Neural cell (in vitro differentiated cells): ENCODE results near the gene IPO8. TPM values are rescaled to one million over a fixed set of nuclear protein-coding genes. Genes with fewer than 3 reads are reported as not detected.

Source experiments
- H2AFZ ChIP-seq: fragments of 200-600, 300-800 bp; sonication (generic), shearing (Covaris generic); 2 replicates; pipeline ENCODE4 v1.6.0; 2014; ENCODE audit warnings: low read depth, mild to moderate bottlenecking, antibody characterized with exemption, low read length, moderate library complexity
- H3F3A ChIP-seq: fragments of 200-600 bp; shearing (Covaris generic); 2 replicates; pipeline ENCODE4 v1.6.1; 2016; ENCODE audit warnings: mild to moderate bottlenecking, moderate library complexity, mixed read lengths, antibody characterized with exemption, low read length; ENCODE audit not compliant: insufficient read depth, poor library complexity, severe bottlenecking
- H3K27ac ChIP-seq: fragments of 200-600, 300-800 bp; sonication (generic), shearing (Covaris generic); 2 replicates; pipeline ENCODE4 v1.5.1; 2014; ENCODE audit warnings: mild to moderate bottlenecking, low read length, moderate library complexity
- H3K27me3 ChIP-seq: fragments of 300-800, 200-600 bp; sonication (generic), shearing (Covaris generic); 2 replicates; pipeline ENCODE4 v1.6.0; 2014; ENCODE audit warnings: mild to moderate bottlenecking, low read depth, low read length, moderate library complexity; ENCODE audit not compliant: insufficient read depth
- H3K36me3 ChIP-seq: fragments of 300-800, 200-600 bp; sonication (generic), shearing (Covaris generic); 2 replicates; pipeline ENCODE4 v1.5.1; 2014; ENCODE audit warnings: mild to moderate bottlenecking, antibody characterized with exemption, low read length, moderate library complexity; ENCODE audit not compliant: insufficient read depth
- H3K4me2 ChIP-seq: fragments of 300-800, 200-600 bp; sonication (generic), shearing (Covaris generic); 2 replicates; pipeline ENCODE4 v1.6.0; 2014; ENCODE audit warnings: mild to moderate bottlenecking, low read length
- H3K4me3 ChIP-seq: fragments of 300-800, 200-600 bp; sonication (generic), shearing (Covaris generic); 2 replicates; pipeline ENCODE4 v1.5.1; 2014; ENCODE audit warnings: mild to moderate bottlenecking, low read length, moderate library complexity
- H3K79me2 ChIP-seq: fragments of 200-600 bp; shearing (Covaris generic); replicated peaks from 2 replicates; pipeline ENCODE4 v1.6.0; 2014; ENCODE audit warnings: mild to moderate bottlenecking, low read length, moderate library complexity; ENCODE audit not compliant: insufficient read depth
- H3K9ac ChIP-seq: fragments of 300-800, 200-600 bp; sonication (generic), shearing (Covaris generic); 2 replicates; pipeline ENCODE4 v1.6.1; 2016; ENCODE audit warnings: mild to moderate bottlenecking, low read length, mixed read lengths
- H3K9me2 ChIP-seq: fragments of 200-600 bp; shearing (Covaris generic); 2 replicates; pipeline ENCODE4 v1.6.1; 2016; ENCODE audit warnings: mild to moderate bottlenecking, low read length, mixed read lengths; ENCODE audit not compliant: insufficient read depth
- H3K9me3 ChIP-seq: fragments of 200-600, 300-800 bp; sonication (generic), shearing (Covaris generic); 2 replicates; pipeline ENCODE4 v1.6.1; 2016; ENCODE audit warnings: mild to moderate bottlenecking, mixed run types, low read length, moderate library complexity, mixed read lengths
- H4K20me1 ChIP-seq: fragments of 200-600 bp; shearing (Covaris generic); 2 replicates; pipeline ENCODE4 v1.6.1; 2016; ENCODE audit warnings: mild to moderate bottlenecking, mixed run types; ENCODE audit not compliant: insufficient read depth
- EP300 ChIP-seq: fragments of 450-650 bp; conservative IDR thresholded peaks from 2 replicates; pipeline ENCODE4 v1.6.1; 2014; ENCODE audit warnings: antibody characterized with exemption, mild to moderate bottlenecking, moderate library complexity; ENCODE audit not compliant: poor library complexity, severe bottlenecking
- EZH2 ChIP-seq: fragments of 200-600, 300-800 bp; shearing (Covaris generic), sonication (generic); IDR thresholded peaks from 2 replicates; pipeline ENCODE4 v1.6.1; 2014; ENCODE audit warnings: antibody characterized with exemption, low read length, borderline replicate concordance, mild to moderate bottlenecking; ENCODE audit not compliant: insufficient read depth, poor library complexity, severe bottlenecking
- MXI1 ChIP-seq: fragments of 450-650 bp; conservative IDR thresholded peaks from 2 replicates; pipeline ENCODE4 v1.6.1; 2014; ENCODE audit warnings: antibody characterized with exemption, mild to moderate bottlenecking; ENCODE audit not compliant: poor library complexity, severe bottlenecking
- POLR2AphosphoS5 ChIP-seq: IDR thresholded peaks from 2 replicates; pipeline ENCODE4 v1.6.1; 2012
- RAD21 ChIP-seq: fragments of 450-650 bp; conservative IDR thresholded peaks from 2 replicates; pipeline ENCODE4 v1.6.1; 2014; ENCODE audit warnings: antibody characterized with exemption, mild to moderate bottlenecking, moderate library complexity
- SMC3 ChIP-seq: fragments of 450-650 bp; conservative IDR thresholded peaks from 2 replicates; pipeline ENCODE4 v1.6.1; 2014; ENCODE audit warnings: antibody characterized with exemption, mild to moderate bottlenecking, moderate library complexity; ENCODE audit not compliant: poor library complexity
- TAF1 ChIP-seq: IDR thresholded peaks from 2 replicates; pipeline ENCODE4 v1.6.1; 2012; ENCODE audit warnings: low read depth
- polyA plus RNA-seq: library from polyadenylated mRNA; depleted of rRNA; stranded (reverse); fragments of >200 nt; gene quantifications from 2 replicates; pipeline ENCODE4 v1.2.3, GENCODE V29; 2014
- TF ChIP-seq, protein P1 (sequence below): fragments of 450-650 bp; IDR thresholded peaks from 2 replicates; pipeline ENCODE4 v1.5.1; 2014; ENCODE audit warnings: antibody characterized with exemption, mild to moderate bottlenecking, moderate library complexity; ENCODE audit not compliant: poor library complexity, severe bottlenecking
- TF ChIP-seq, protein P2 (sequence below): IDR thresholded peaks from 2 replicates; pipeline ENCODE4 v1.6.1; 2012; ENCODE audit warnings: borderline replicate concordance

IPO8 gene
- polyA plus RNA-seq, 1 donor from 2014 or later: 18.8 TPM

DNA sequence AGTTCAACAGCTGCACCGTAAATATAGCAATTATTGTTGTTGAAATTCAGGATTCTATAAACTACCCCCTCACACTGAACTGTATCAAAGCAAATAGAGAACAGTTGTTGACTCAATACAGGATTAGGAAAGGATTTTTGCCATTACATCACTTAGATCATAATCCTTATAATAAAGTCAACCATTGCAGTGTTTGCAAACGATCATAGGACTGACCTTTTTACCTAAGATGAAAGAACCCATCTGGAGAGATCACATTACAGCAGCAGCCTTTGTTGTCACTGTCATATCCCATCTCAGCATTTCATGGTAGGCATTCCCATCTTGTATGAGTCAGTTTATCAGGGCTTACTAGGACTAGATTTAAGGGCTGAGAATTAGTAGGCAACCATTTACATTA lies 96.1 kb downstream of the IPO8 start:
- Histone ChIP-seq H2AFZ (no peak overlapping the region), H3K36me3 (no peaks in the 10 kb centered on the region), H3F3A (no peaks in the 10 kb centered on the region), H3K9me2 (no peaks in the 10 kb centered on the region), H4K20me1 (no peaks in the 10 kb centered on the region), H3K27me3 (no peaks in the 10 kb centered on the region), H3K27ac (no peak overlapping the region), H3K9me3 (no peaks in the 10 kb centered on the region), H3K79me2 (no peaks in the 10 kb centered on the region), H3K4me3 (no peak overlapping the region), H3K9ac (no peak overlapping the region), H3K4me2 (no peak overlapping the region)
- TF ChIP-seq TAF1 (no peak), EZH2 (no peak), POLR2AphosphoS5 (no peak), MXI1 (no peak), EP300 (no peak), SMC3 (no peak), RAD21 (no peak)
- TF ChIP-seq, protein P1, sequence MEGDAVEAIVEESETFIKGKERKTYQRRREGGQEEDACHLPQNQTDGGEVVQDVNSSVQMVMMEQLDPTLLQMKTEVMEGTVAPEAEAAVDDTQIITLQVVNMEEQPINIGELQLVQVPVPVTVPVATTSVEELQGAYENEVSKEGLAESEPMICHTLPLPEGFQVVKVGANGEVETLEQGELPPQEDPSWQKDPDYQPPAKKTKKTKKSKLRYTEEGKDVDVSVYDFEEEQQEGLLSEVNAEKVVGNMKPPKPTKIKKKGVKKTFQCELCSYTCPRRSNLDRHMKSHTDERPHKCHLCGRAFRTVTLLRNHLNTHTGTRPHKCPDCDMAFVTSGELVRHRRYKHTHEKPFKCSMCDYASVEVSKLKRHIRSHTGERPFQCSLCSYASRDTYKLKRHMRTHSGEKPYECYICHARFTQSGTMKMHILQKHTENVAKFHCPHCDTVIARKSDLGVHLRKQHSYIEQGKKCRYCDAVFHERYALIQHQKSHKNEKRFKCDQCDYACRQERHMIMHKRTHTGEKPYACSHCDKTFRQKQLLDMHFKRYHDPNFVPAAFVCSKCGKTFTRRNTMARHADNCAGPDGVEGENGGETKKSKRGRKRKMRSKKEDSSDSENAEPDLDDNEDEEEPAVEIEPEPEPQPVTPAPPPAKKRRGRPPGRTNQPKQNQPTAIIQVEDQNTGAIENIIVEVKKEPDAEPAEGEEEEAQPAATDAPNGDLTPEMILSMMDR: no peak
- TF ChIP-seq, protein P2, sequence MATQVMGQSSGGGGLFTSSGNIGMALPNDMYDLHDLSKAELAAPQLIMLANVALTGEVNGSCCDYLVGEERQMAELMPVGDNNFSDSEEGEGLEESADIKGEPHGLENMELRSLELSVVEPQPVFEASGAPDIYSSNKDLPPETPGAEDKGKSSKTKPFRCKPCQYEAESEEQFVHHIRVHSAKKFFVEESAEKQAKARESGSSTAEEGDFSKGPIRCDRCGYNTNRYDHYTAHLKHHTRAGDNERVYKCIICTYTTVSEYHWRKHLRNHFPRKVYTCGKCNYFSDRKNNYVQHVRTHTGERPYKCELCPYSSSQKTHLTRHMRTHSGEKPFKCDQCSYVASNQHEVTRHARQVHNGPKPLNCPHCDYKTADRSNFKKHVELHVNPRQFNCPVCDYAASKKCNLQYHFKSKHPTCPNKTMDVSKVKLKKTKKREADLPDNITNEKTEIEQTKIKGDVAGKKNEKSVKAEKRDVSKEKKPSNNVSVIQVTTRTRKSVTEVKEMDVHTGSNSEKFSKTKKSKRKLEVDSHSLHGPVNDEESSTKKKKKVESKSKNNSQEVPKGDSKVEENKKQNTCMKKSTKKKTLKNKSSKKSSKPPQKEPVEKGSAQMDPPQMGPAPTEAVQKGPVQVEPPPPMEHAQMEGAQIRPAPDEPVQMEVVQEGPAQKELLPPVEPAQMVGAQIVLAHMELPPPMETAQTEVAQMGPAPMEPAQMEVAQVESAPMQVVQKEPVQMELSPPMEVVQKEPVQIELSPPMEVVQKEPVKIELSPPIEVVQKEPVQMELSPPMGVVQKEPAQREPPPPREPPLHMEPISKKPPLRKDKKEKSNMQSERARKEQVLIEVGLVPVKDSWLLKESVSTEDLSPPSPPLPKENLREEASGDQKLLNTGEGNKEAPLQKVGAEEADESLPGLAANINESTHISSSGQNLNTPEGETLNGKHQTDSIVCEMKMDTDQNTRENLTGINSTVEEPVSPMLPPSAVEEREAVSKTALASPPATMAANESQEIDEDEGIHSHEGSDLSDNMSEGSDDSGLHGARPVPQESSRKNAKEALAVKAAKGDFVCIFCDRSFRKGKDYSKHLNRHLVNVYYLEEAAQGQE: no peak

DNA sequence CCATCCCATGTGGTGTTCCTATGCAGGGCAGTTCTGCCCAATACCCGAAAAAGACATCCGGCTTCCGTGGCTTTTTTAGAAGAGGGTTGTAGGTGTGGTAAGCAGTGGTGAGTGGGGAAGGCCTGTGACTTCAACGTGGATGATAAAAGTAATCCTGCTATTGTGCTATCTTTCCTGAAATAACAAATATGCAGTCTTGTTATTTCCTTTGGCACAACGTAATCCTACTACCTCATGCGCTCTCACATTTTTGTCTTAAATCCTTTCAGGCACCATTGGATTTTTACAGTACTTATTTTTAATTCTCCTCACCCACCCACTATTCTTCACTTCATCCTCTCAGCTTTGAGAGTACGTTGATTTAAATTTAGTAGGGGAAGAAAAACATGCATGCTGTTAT lies 96.8 kb downstream of the IPO8 start:
- Histone ChIP-seq H3K4me2 (no peak overlapping the region), H2AFZ (no peak overlapping the region), H3K27me3 (no peaks in the 10 kb centered on the region), H3F3A (no peaks in the 10 kb centered on the region), H3K9me3 (no peaks in the 10 kb centered on the region), H3K4me3 (no peak overlapping the region), H3K27ac (no peak overlapping the region), H3K36me3 (no peaks in the 10 kb centered on the region), H3K79me2 (no peaks in the 10 kb centered on the region), H3K9ac (no peak overlapping the region), H4K20me1 (no peaks in the 10 kb centered on the region), H3K9me2 (no peaks in the 10 kb centered on the region)
- no peak for TF ChIP-seq POLR2AphosphoS5

DNA sequence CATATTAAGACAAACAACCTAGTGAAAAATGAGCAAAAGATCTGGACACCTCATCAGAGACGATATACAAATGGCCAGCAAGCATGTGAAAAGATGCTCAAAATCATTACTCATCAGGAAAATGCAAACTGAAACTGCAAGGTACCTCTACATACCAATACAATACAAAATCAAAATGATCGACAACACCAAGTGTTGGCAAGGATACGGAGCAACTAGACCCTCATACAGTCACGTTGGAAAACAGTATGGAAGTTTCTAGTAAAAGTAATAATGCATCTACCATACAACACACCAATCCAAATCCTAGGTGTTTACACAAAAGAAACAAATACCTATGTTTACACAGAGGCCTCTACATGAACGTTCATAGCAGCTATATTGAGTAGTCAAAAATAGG lies 99.9 kb downstream of the IPO8 start:
- no peaks in the 10 kb centered on the region for H3K27me3 ChIP-seq
- TF ChIP-seq POLR2AphosphoS5 (no peak), SMC3 (no peak), RAD21 (no peak), MXI1 (no peak), EP300 (no peak)
- TF ChIP-seq, protein P2: no peak
- H2AFZ ChIP-seq: no peak overlapping the region
- H3K36me3 ChIP-seq: no peaks in the 10 kb centered on the region
- no peak overlapping the region for H3K4me3 ChIP-seq
- no peak overlapping the region for H3K9ac ChIP-seq
- H4K20me1 ChIP-seq: no peaks in the 10 kb centered on the region
- no peaks in the 10 kb centered on the region for H3F3A ChIP-seq
- H3K9me3 ChIP-seq: no peaks in the 10 kb centered on the region
- no peaks in the 10 kb centered on the region for H3K9me2 ChIP-seq
- no peak overlapping the region for H3K27ac ChIP-seq
- H3K4me2 ChIP-seq: no peak overlapping the region
- H3K79me2 ChIP-seq: no peaks in the 10 kb centered on the region
